SK-N-SH treated with all-trans-retinoic acid at 6 μM for 48 hours (cell line): ENCODE results near the gene ATP6V1F.

Experiments used
- ATAC-seq: fragments of 200-7000 bp; cut with Tn5 transposase; 3 replicates; pipeline ENCODE4 v1.9.1; 2020; ENCODE audit warnings: mild to moderate bottlenecking, moderate library complexity
- ARNTL ChIP-seq: fragments of 450-650 bp; formaldehyde crosslinking; IDR thresholded peaks from 2 replicates; pipeline ENCODE4 v1.5.0; 2020; ENCODE audit warnings: low read depth, mild to moderate bottlenecking, moderate library complexity, borderline replicate concordance
- CREB5 ChIP-seq: fragments of 250-450 bp; sonication (Bioruptor Pico); IDR thresholded peaks from 2 replicates; pipeline ENCODE4 v1.5.1; 2020; ENCODE audit warnings: low read depth, mild to moderate bottlenecking, moderate library complexity
- CSDC2 ChIP-seq: fragments of 250-450 bp; sonication (Bioruptor Pico); IDR thresholded peaks from 2 replicates; pipeline ENCODE4 v1.5.0; 2020; ENCODE audit warnings: mild to moderate bottlenecking, moderate library complexity
- CSRNP3 ChIP-seq: fragments of 250-450 bp; sonication (Bioruptor Pico); IDR thresholded peaks from 2 replicates; pipeline ENCODE4 v1.5.1; 2021; ENCODE audit warnings: mild to moderate bottlenecking, moderate library complexity
- ESRRG ChIP-seq: fragments of 250-450 bp; sonication (Bioruptor Pico); IDR thresholded peaks from 2 replicates; pipeline ENCODE4 v1.6.1; 2021; ENCODE audit warnings: mild to moderate bottlenecking
- GLIS3 ChIP-seq: fragments of 250-450 bp; sonication (Bioruptor Pico); IDR thresholded peaks from 2 replicates; pipeline ENCODE4 v1.5.0; 2020; ENCODE audit warnings: mild to moderate bottlenecking, moderate library complexity
- ISL1 ChIP-seq: fragments of 250-450 bp; sonication (Bioruptor Pico); IDR thresholded peaks from 2 replicates; pipeline ENCODE4 v2.1.2; 2022; ENCODE audit warnings: mild to moderate bottlenecking, moderate library complexity
- OSR1 ChIP-seq: fragments of 250-450 bp; sonication (Bioruptor Pico); IDR thresholded peaks from 2 replicates; pipeline ENCODE4 v1.8.0; 2022; ENCODE audit warnings: moderate library complexity, mild to moderate bottlenecking, inconsistent platforms
- PATZ1 ChIP-seq: fragments of 250-450 bp; sonication (Bioruptor Pico); IDR thresholded peaks from 2 replicates; pipeline ENCODE4 v1.8.0; 2020; ENCODE audit warnings: mild to moderate bottlenecking, moderate library complexity, borderline replicate concordance
- POU6F1 ChIP-seq: fragments of 250-450 bp; sonication (Bioruptor Pico); IDR thresholded peaks from 2 replicates; pipeline ENCODE4 v1.8.0; 2021; ENCODE audit warnings: low read depth, mild to moderate bottlenecking, moderate library complexity, borderline replicate concordance
- PPARA ChIP-seq: fragments of 250-450 bp; sonication (Bioruptor Pico); IDR thresholded peaks from 2 replicates; pipeline ENCODE4 v1.5.0; 2020; ENCODE audit warnings: mild to moderate bottlenecking, borderline replicate concordance
- RARB ChIP-seq: fragments of 250-450 bp; sonication (Bioruptor Pico); IDR thresholded peaks from 2 replicates; pipeline ENCODE4 v1.8.0; 2021; ENCODE audit warnings: mild to moderate bottlenecking, moderate library complexity
- SNAI2 ChIP-seq: fragments of 250-450 bp; sonication (Bioruptor Pico); IDR thresholded peaks from 2 replicates; pipeline ENCODE4 v1.5.0; 2020; ENCODE audit warnings: mild to moderate bottlenecking, moderate library complexity
- TCF4 ChIP-seq: fragments of 250-450 bp; sonication (Bioruptor Pico); IDR thresholded peaks from 2 replicates; pipeline ENCODE4 v1.8.0; 2021; ENCODE audit warnings: mild to moderate bottlenecking, moderate library complexity, borderline replicate concordance
- TOX ChIP-seq: fragments of 250-450 bp; sonication (Bioruptor Pico); IDR thresholded peaks from 2 replicates; pipeline ENCODE4 v1.8.0; 2021; ENCODE audit warnings: mild to moderate bottlenecking, moderate library complexity, borderline replicate concordance
- TSHZ2 ChIP-seq: fragments of 250-450 bp; sonication (Bioruptor Pico); IDR thresholded peaks from 2 replicates; pipeline ENCODE4 v1.5.0; 2020; ENCODE audit warnings: mild to moderate bottlenecking, moderate library complexity
- ZFP3 ChIP-seq: fragments of 250-450 bp; sonication (Bioruptor Pico); IDR thresholded peaks from 2 replicates; pipeline ENCODE4 v1.5.0; 2020; ENCODE audit warnings: mild to moderate bottlenecking, moderate library complexity
- ZNF565 ChIP-seq: fragments of 450-650 bp; formaldehyde crosslinking; conservative IDR thresholded peaks from 2 replicates; pipeline ENCODE4 v1.5.0; 2020; ENCODE audit warnings: low read depth, mild to moderate bottlenecking, moderate library complexity
- ZNF70 ChIP-seq: fragments of 450-650 bp; formaldehyde crosslinking; IDR thresholded peaks from 2 replicates; pipeline ENCODE4 v1.5.0; 2020; ENCODE audit warnings: mild to moderate bottlenecking, moderate library complexity
- ZNF8 ChIP-seq: fragments of 450-650 bp; formaldehyde crosslinking; IDR thresholded peaks from 2 replicates; pipeline ENCODE4 v1.5.0; 2020; ENCODE audit warnings: mild to moderate bottlenecking, moderate library complexity

ATP6V1F gene

GRCh38 chr7:128855559-128855958 lies 7.1 kb upstream of the ATP6V1F start:
- no peak for ATAC-seq
- no peak for TF ChIP-seq ZNF8 (CRISPR knock-in tag)
- TF ChIP-seq CSRNP3 (CRISPR knock-in tag): no peak
- no peak for TF ChIP-seq ZNF565
- no peak for TF ChIP-seq ZNF70 (CRISPR knock-in tag)
- TF ChIP-seq CREB5 (CRISPR knock-in tag): no peak
- TF ChIP-seq ISL1 (CRISPR knock-in tag): no peak
- no peak for TF ChIP-seq TOX (CRISPR knock-in tag)
- TF ChIP-seq PATZ1 (CRISPR knock-in tag): no peak
- TF ChIP-seq RARB (CRISPR knock-in tag): no peak
- no peak for TF ChIP-seq SNAI2 (CRISPR knock-in tag)
- TF ChIP-seq CSDC2: no peak
- TF ChIP-seq ARNTL (CRISPR knock-in tag): no peak
- TF ChIP-seq, all 23 proteins: peak for 0

- TF ChIP-seq ISL1 (CRISPR knock-in tag) (no peak), SNAI2 (CRISPR knock-in tag) (no peak), TOX (CRISPR knock-in tag) (no peak), RARB (CRISPR knock-in tag) (no peak), CREB5 (CRISPR knock-in tag) (no peak), ESRRG (CRISPR knock-in tag) (no peak), ZFP3 (CRISPR knock-in tag) (no peak), ZNF8 (CRISPR knock-in tag) (no peak), GLIS3 (no peak), POU6F1 (no peak), TCF4 (CRISPR knock-in tag) (no peak), OSR1 (CRISPR knock-in tag) (no peak), ARNTL (CRISPR knock-in tag) (no peak), CSRNP3 (CRISPR knock-in tag) (no peak), ZNF565 (no peak), CSDC2 (no peak), TSHZ2 (CRISPR knock-in tag) (no peak), PPARA (CRISPR knock-in tag) (no peak)
- ATAC-seq: no peak
Measured at GRCh38 chr7:128856001-128856718, 6.5 kb upstream of the ATP6V1F start.
